Measurements from ENCODE around the gene TMEM72.

Gene TMEM72

DNA sequence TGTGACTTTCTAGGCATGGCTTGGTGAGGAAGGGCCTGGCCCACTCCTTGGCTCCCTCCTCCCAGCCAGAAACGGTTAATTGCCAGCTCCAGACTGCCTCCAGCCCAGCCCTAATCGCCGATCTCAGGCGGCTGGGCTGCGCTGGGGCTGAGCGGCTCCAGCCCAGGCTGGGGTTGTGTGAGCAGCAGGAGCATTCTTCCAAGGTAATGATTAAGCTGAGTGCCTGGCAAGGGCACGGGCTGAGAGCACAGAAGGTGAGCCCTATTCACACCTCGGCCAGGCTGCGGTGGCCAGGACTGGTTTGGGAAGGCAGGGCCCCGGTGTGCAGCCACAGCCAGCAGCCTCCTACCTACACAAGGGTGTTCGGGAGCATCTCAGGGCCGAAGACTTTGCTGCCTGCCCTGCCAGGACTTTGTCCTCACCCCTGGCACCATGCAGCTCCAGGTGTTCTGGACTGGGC is at the start of gene TMEM72:
TMEM72 (plus strand) TSS at position 257 of the 460 bp plus-strand sequence; CDS start at position 433, 176 bp downstream.
- TF ChIP-seq, protein P1, sequence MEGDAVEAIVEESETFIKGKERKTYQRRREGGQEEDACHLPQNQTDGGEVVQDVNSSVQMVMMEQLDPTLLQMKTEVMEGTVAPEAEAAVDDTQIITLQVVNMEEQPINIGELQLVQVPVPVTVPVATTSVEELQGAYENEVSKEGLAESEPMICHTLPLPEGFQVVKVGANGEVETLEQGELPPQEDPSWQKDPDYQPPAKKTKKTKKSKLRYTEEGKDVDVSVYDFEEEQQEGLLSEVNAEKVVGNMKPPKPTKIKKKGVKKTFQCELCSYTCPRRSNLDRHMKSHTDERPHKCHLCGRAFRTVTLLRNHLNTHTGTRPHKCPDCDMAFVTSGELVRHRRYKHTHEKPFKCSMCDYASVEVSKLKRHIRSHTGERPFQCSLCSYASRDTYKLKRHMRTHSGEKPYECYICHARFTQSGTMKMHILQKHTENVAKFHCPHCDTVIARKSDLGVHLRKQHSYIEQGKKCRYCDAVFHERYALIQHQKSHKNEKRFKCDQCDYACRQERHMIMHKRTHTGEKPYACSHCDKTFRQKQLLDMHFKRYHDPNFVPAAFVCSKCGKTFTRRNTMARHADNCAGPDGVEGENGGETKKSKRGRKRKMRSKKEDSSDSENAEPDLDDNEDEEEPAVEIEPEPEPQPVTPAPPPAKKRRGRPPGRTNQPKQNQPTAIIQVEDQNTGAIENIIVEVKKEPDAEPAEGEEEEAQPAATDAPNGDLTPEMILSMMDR (IDR thresholded peaks at IDR 0.05; ENCODE audit: low read depth, low read length, missing control alignments) = no peak
- DNase-seq (ENCODE audit: extremely low read depth, low read depth) = no peak
- H3K4me3 ChIP-seq (replicated peaks; ENCODE audit: low read depth, low read length) = no peak within 1 kb of the TSS

- H3K4me3 ChIP-seq (replicated peaks; ENCODE audit: low read depth, low read length) = no peak overlapping the region
- TF ChIP-seq, protein P1 (IDR thresholded peaks at IDR 0.05; ENCODE audit: low read depth, low read length, missing control alignments) = no peak
- DNase-seq (ENCODE audit: extremely low read depth, low read depth) = no peak
These were observed 49.0 kb upstream of the TMEM72 start for GRCh38 chr10:44862006-44862751.

GRCh38 chr10:44862924-44863323 is 48.2 kb upstream of the TMEM72 start:
- H3K4me3 ChIP-seq (replicated peaks; ENCODE audit: low read depth, low read length) = no peak overlapping the region
- TF ChIP-seq, protein P1 (IDR thresholded peaks at IDR 0.05; ENCODE audit: low read depth, low read length, missing control alignments) = no peak
- DNase-seq (ENCODE audit: extremely low read depth, low read depth) = no peak

- no peak for DNase-seq (ENCODE audit: extremely low read depth, low read depth)
- TF ChIP-seq, protein P1 (IDR thresholded peaks at IDR 0.05; ENCODE audit: low read depth, low read length, missing control alignments) = no peak
- no peak overlapping the region for H3K4me3 ChIP-seq (replicated peaks; ENCODE audit: low read depth, low read length)
These were observed 47.6 kb upstream of the TMEM72 start for GRCh38 chr10:44863344-44864047.

GRCh38 chr10:44864051-44864450 is 47.1 kb upstream of the TMEM72 start:
- DNase-seq (ENCODE audit: extremely low read depth, low read depth) = no peak
- H3K4me3 ChIP-seq (replicated peaks; ENCODE audit: low read depth, low read length) = peak overlapping the region; percentile 47
- TF ChIP-seq, protein P1 (IDR thresholded peaks at IDR 0.05; ENCODE audit: low read depth, low read length, missing control alignments) = no peak

DNA sequence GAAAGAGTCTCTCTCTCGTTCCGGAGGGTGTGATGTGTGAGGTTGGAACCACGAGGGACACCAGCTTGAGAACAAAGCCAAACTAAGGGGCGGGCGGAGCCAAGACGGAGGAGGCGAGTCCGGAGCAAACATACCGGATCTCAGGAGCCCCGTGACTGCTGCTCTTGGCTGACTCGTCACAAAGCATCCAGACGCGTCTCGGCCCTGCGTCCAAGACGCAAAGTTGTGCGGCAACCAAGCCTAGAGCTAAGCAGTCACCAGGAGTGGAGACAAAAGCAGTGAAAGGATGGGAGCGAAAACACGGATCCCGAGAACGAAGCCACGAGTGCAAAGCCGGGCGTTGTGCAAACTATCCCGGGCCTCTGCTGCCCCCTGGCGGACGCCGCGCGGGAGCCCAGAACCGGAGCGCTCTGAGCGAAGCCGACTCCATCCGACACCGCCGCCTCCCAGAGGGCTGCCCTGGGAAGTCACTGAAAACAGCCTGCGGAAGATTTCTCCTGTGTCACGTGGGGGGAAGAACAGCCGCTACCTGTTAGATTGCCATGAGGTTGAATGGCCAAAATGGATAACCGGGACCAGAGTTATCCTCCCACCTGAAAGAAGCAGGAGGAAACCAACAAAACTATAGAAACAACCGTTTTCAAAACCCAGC is 46.4 kb upstream of the TMEM72 start:
- TF ChIP-seq, protein P1 (IDR thresholded peaks at IDR 0.05; ENCODE audit: low read depth, low read length, missing control alignments) = peak; percentile 96
- peak overlapping the region; percentile 47 for H3K4me3 ChIP-seq (replicated peaks; ENCODE audit: low read depth, low read length)
- peak; percentile 63 for DNase-seq (ENCODE audit: extremely low read depth, low read depth)
